HG02642 (cell line): ENCODE data around the gene DCAF12L2.
"Not testable (repeated sequence)": the region's sequence is repeated elsewhere in the genome, so short reads cannot be mapped to it uniquely, and the experiment has no call there.

Experiments
- ATAC-seq: cut with Tn5 transposase; IDR thresholded peaks from one replicate; pipeline ENCODE4 v1.9.1; 2021; ENCODE audit warnings: mild to moderate bottlenecking; ENCODE audit not compliant: unreplicated experiment, poor library complexity

The DCAF12L2 gene

GRCh38 chrX:126165721-126166461 lies at the start of gene DCAF12L2:
Gene DCAF12L2 (minus strand): TSS chrX:126166289. CDS start chrX:126165924, 365 bp downstream.
- ATAC-seq = no peak

DNA sequence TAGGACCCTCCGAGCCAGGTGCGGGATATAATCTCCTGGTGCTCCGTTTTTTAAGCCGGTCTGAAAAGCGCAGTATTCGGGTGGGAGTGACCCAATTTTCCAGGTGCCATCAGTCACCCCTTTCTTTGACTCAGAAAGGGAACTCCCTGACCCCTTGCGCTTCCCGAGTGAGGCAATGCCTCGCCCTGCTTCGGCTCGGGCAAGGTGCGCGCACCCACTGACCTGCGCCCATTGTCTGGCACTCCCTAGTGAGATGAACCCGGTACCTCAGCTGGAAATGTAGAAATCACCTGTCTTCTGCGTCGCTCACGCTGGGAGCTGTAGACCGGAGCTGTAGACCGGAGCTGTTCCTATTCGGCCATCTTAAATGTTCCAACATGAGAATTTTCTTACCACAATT lies 24.8 kb upstream of the DCAF12L2 start:
- ATAC-seq = not testable (repeated sequence)

DNA sequence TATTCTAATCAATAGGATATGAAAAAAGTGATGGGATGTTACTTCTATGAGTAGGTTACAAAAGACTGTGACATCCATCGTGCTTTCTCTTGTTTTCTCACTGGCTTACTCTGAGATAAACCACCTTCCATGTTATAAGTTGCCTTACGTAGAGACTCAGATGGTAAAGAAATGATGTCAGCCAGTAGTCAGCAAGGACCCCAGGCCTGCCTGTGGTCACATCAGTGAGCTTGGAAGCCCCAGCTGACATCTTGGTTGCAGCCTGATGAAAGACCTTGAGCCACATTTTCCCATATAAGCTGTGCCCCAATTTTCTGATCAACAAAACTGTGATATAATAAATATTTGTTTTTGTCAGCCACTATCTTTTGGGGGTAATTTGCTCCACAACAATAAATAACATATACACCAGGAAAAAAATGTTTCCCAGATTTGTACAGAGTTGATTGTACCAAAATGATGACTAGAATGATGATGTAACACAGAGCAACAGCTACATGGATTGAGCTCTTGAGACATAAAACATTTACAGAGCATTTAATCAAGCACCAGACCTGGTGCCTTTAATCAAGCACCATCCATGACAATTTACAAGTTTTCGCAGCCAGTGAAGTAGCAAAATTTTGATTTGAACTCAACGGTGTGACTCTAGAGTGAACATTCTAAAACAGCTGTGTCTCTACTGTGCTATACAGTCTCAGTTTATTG lies 11.2 kb upstream of the DCAF12L2 start:
- no peak for ATAC-seq

DNA sequence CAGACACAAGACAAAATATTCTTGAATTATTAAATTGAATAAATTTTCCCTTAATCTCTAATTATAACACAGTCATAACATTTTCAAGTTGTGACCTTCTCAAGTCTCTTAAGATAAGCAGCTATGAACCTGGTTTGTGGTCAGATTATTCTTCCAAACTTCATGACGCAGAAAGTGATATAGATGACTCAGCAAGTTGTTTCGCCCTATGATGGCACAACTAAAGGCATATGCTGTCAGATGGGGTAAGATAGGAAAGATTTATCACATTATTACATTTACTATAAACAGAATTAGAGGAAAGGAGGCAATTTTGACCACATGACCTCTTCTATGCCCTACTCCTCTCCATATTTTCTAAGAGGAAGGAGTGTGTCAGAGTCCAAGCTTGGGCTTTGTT lies 4.6 kb upstream of the DCAF12L2 start:
- no peak for ATAC-seq

DNA sequence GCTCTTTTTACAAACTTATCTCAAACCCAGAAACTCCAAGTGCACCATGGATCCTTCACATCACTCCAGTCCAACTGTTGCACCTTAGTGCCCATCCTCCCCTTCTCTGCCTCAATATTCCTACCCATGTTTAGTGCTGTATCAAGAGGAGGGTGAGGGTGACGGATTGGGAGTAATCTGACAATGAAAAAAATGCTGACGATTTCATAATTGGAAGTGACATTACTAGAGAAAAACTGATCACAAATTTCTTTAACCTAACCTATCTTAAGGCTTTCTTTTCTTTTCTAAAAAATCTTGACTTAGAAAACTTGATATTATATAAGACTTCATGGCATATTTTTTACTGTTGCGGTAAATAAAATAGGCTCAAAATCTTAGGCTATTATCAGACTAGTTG lies 1.5 kb upstream of the DCAF12L2 start:
- no peak for ATAC-seq

DNA sequence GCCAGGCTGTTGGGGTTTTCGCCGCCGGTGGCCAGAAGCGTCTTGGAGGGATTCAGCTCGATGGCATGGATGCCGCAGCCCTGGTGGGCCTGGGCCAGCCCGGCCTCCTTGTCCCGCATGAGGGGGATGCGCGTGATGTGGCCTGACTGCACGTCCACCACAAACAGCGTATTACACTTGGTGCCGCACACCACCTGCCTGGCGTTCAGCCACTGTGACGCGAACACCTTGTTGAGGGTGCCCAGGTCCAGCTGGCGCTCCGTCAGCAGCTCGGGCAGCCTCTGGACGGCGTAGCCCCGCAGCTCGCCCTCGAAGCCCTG lies 728 bp downstream of the DCAF12L2 start:
- no peak for ATAC-seq

DNA sequence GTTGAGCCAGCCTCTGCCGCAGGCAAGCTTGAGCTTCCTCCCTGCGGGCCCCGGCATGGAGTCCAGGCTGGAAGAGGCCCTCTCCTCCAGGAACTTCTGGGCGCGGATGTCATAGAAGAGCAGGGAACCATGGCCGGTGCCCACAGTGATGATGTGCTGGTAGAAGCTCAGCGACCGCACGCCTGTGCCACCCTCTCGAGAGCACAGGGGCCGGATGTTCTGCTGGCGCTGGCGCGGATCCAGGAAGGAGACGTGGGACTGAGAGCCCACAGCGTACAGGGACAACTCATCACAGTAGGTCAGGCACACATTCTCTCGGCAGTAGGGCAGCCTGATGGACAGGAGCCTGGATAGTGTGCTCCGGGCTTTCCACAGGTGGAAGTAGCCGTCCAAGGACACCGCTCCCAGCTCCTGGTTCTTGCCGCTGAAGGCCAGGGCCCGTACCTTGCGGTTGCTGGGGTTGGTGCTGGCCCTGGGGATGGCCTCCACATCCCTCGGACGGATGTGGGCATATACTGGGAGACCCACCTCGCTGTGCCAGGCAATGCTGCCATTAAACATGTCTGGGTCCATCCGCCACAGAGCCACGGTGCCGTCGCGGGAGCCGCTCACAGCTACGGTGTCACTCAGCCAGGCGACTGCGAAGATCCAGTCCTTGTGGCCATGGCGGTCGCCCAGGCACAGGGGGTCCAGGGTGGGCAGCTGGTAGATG lies 1.2 kb downstream of the DCAF12L2 start:
- no peak for ATAC-seq

- no peak for ATAC-seq
These were observed 1.9 kb downstream of the DCAF12L2 start for GRCh38 chrX:126164226-126164625.

DNA sequence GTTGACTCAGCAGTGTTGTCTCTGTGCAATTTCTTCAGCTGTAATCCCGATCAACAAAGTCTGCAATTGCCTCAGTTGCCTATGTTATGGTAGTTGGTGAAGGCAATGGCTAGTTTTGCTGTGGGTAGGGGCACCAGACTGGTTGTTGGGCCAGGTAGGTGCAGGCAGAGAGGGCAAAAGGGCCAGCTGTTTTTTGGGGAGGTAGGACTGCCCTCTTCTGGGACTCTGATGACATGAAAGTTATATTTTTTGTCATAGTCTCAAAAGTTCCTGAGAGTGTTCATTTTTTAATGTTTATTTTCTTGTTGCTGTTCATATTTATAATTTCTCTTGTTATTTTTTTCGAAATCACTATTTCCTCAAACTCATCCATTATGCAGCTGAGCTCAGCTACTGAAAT lies 25.1 kb downstream of the DCAF12L2 start:
- ATAC-seq = no peak

GRCh38 chrX:126137899-126138298 lies 28.2 kb downstream of the DCAF12L2 start:
- no peak for ATAC-seq

DNA sequence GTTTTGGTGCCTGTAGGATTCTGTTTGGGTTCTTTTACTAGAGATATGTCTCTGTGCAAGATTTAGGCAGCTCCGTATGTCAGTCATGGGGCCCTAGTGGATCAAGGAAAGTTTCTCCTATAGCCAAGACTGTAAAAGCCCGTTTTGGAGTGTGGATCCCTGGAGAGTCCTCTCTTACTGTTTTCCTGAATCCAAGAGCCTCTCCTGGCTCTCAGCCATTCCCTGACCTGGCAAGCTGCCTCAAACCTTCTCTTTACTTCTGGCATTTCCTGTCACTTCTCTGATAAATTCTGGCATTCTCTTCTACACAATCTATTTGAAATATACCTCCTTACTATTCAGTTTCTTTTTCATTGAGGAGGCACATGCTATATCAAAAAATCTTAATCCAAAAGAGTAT lies 41.4 kb downstream of the DCAF12L2 start:
- no peak for ATAC-seq
